Measurements from ENCODE around the gene PPM1M. TPM values are rescaled to one million over a fixed set of nuclear protein-coding genes. Genes with fewer than 3 reads are reported as not detected.

Gene PPM1M
- total and polyA plus RNA-seq, 2 experiments from 2014 or later, result 2.2 to 4.0 TPM

DNA sequence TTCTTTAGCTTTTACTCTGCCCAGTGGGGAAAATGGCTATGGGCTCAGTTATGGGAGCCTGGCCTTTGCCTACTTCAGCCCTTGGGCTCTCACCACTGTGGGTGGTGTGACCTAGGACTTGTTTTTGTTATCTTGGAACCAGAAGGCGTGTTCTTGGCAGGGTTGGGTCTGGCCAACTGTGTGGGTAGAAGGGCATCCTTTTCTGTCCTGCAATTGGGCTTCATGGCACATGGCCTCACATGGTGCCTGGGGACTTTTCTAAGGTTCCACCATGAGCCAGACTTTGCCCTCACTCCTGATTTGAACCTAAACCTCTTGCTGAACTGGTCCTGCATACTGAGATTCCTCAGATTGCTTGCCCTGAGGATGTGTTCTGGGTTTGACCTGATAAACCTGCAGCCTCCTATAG is 43.8 kb downstream of the PPM1M start:
- H3K4me3 Mint-ChIP-seq, result peak overlapping the region; percentile 99; the same call in 2 of the 3 replicates
- no peaks in the 10 kb centered on the region for H4K20me1 ChIP-seq (replicated peaks; ENCODE audit: insufficient read depth)
- H2AFZ ChIP-seq, result no peak overlapping the region
- H3K9me3 Mint-ChIP-seq, result no peaks in the 10 kb centered on the region
- TF ChIP-seq JUNB (IDR thresholded peaks at IDR 0.05; ENCODE audit: unreplicated experiment), result no peak
- ATAC-seq, result no peak
- H3K27me3 ChIP-seq (ENCODE audit: insufficient read depth), result no peaks in the 10 kb centered on the region
- H3K36me3 Mint-ChIP-seq (ENCODE audit: low read depth), result no peaks in the 10 kb centered on the region; the same call in 2 of the 3 replicates
- H3F3A ChIP-seq (replicated peaks; ENCODE audit: low read depth), result peaks cover 9% of the 10 kb centered on the region
- H3K27me3 Mint-ChIP-seq (ENCODE audit: insufficient read depth, low read depth, poor library complexity), result peaks cover 7% of the 10 kb centered on the region
- H3K4me3 ChIP-seq, result no peak overlapping the region
- H3K27ac Mint-ChIP-seq, result no peak overlapping the region
- no peaks in the 10 kb centered on the region for H3K9me2 ChIP-seq (ENCODE audit: insufficient read depth)
- no peak overlapping the region for H3K4me2 ChIP-seq
- H3K36me3 ChIP-seq (ENCODE audit: insufficient read depth), result no peaks in the 10 kb centered on the region
- no peak for DNase-seq (ENCODE audit: low spot score)
- H3K79me2 ChIP-seq (replicated peaks; ENCODE audit: insufficient read depth), result peaks cover 7% of the 10 kb centered on the region; the same call in 1 of the 2 replicates
- H3K4me1 ChIP-seq (ENCODE audit: insufficient read depth), result peaks cover 13% of the 10 kb centered on the region; the same call in 1 of the 2 replicates
- no peak overlapping the region for H3K27ac ChIP-seq (ENCODE audit: low read depth)
- peaks cover 9% of the 10 kb centered on the region for H3K4me1 Mint-ChIP-seq

DNA sequence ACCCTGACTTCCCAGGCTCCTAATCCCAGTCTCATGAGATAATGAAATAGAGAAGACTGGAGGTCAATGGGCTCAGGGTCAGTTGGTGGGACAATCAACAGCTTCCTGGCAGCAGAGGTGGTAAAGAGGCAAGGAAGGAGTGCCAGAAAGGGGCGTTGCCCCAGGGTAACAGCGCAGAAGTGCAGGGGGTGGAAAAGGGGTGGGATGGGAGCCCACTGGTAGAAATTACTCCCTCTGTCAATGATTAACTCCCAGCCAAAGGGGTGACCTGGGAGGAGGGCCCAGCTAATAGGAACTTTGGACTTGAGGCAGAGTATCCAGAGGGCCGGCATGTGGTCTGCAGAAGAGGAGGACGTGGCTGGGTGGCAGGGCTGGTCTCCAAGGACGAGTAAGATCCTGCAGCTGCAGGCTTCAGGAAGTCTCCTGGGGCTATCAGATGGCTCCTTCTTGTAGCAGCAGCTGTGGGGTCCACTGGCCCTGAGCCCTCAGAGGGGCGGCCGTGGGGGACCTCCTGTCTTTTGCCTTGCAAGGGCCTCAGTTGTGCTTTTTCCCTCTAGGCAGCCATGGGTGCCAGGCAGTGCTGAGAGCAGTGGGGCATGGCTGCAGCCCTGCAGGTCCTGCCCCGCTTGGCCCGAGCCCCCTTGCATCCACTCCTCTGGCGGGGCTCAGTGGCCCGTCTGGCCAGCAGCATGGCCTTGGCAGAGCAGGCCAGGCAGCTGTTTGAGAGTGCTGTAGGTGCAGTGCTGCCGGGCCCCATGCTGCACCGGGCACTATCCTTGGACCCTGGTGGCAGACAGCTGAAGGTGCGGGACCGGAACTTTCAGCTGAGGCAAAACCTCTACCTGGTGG is 44.4 kb downstream of the PPM1M start:
- Histone ChIP-seq H3K4me2 (no peak overlapping the region), H3K36me3 (ENCODE audit: insufficient read depth) (no peaks in the 10 kb centered on the region), H3K27ac (ENCODE audit: low read depth) (no peak overlapping the region), H4K20me1 (replicated peaks; ENCODE audit: insufficient read depth) (no peaks in the 10 kb centered on the region), H3K79me2 (replicated peaks; ENCODE audit: insufficient read depth) (peaks cover 7% of the 10 kb centered on the region; the same call in 1 of the 2 replicates), H3K27me3 (ENCODE audit: insufficient read depth) (no peaks in the 10 kb centered on the region), H3K4me1 (ENCODE audit: insufficient read depth) (peaks cover 13% of the 10 kb centered on the region; the same call in 1 of the 2 replicates), H3F3A (replicated peaks; ENCODE audit: low read depth) (peaks cover 9% of the 10 kb centered on the region), H3K4me3 (no peak overlapping the region), H3K9me2 (ENCODE audit: insufficient read depth) (no peaks in the 10 kb centered on the region), H2AFZ (no peak overlapping the region)
- Mint-ChIP-seq H3K9me3 (no peaks in the 10 kb centered on the region), H3K4me1 (peaks cover 9% of the 10 kb centered on the region), H3K27me3 (ENCODE audit: insufficient read depth, low read depth, poor library complexity) (peaks cover 7% of the 10 kb centered on the region), H3K4me3 (no peak overlapping the region), H3K27ac (no peak overlapping the region), H3K36me3 (ENCODE audit: low read depth) (no peaks in the 10 kb centered on the region; the same call in 2 of the 3 replicates)
- ATAC-seq (peak; percentile 10), DNase-seq (ENCODE audit: low spot score) (peak; percentile 50)
- TF ChIP-seq, protein P1, sequence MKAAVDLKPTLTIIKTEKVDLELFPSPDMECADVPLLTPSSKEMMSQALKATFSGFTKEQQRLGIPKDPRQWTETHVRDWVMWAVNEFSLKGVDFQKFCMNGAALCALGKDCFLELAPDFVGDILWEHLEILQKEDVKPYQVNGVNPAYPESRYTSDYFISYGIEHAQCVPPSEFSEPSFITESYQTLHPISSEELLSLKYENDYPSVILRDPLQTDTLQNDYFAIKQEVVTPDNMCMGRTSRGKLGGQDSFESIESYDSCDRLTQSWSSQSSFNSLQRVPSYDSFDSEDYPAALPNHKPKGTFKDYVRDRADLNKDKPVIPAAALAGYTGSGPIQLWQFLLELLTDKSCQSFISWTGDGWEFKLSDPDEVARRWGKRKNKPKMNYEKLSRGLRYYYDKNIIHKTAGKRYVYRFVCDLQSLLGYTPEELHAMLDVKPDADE (IDR thresholded peaks at IDR 0.05), result no peak
- TF ChIP-seq CREB1 (CRISPR knock-in tag; IDR thresholded peaks at IDR 0.05; ENCODE audit: low read depth) (no peak), POLR2AphosphoS5 (IDR thresholded peaks at IDR 0.05; ENCODE audit: low read depth) (no peak), ZNF331 (CRISPR knock-in tag; IDR thresholded peaks at IDR 0.05; ENCODE audit: low read depth) (no peak), EZH2phosphoT487 (IDR thresholded peaks at IDR 0.05; ENCODE audit: unreplicated experiment) (no peak), STAT1 (IDR thresholded peaks at IDR 0.05; ENCODE audit: unreplicated experiment) (no peak), NANOG (IDR thresholded peaks at IDR 0.05; ENCODE audit: borderline replicate concordance) (no peak)
- TF ChIP-seq, protein P2, sequence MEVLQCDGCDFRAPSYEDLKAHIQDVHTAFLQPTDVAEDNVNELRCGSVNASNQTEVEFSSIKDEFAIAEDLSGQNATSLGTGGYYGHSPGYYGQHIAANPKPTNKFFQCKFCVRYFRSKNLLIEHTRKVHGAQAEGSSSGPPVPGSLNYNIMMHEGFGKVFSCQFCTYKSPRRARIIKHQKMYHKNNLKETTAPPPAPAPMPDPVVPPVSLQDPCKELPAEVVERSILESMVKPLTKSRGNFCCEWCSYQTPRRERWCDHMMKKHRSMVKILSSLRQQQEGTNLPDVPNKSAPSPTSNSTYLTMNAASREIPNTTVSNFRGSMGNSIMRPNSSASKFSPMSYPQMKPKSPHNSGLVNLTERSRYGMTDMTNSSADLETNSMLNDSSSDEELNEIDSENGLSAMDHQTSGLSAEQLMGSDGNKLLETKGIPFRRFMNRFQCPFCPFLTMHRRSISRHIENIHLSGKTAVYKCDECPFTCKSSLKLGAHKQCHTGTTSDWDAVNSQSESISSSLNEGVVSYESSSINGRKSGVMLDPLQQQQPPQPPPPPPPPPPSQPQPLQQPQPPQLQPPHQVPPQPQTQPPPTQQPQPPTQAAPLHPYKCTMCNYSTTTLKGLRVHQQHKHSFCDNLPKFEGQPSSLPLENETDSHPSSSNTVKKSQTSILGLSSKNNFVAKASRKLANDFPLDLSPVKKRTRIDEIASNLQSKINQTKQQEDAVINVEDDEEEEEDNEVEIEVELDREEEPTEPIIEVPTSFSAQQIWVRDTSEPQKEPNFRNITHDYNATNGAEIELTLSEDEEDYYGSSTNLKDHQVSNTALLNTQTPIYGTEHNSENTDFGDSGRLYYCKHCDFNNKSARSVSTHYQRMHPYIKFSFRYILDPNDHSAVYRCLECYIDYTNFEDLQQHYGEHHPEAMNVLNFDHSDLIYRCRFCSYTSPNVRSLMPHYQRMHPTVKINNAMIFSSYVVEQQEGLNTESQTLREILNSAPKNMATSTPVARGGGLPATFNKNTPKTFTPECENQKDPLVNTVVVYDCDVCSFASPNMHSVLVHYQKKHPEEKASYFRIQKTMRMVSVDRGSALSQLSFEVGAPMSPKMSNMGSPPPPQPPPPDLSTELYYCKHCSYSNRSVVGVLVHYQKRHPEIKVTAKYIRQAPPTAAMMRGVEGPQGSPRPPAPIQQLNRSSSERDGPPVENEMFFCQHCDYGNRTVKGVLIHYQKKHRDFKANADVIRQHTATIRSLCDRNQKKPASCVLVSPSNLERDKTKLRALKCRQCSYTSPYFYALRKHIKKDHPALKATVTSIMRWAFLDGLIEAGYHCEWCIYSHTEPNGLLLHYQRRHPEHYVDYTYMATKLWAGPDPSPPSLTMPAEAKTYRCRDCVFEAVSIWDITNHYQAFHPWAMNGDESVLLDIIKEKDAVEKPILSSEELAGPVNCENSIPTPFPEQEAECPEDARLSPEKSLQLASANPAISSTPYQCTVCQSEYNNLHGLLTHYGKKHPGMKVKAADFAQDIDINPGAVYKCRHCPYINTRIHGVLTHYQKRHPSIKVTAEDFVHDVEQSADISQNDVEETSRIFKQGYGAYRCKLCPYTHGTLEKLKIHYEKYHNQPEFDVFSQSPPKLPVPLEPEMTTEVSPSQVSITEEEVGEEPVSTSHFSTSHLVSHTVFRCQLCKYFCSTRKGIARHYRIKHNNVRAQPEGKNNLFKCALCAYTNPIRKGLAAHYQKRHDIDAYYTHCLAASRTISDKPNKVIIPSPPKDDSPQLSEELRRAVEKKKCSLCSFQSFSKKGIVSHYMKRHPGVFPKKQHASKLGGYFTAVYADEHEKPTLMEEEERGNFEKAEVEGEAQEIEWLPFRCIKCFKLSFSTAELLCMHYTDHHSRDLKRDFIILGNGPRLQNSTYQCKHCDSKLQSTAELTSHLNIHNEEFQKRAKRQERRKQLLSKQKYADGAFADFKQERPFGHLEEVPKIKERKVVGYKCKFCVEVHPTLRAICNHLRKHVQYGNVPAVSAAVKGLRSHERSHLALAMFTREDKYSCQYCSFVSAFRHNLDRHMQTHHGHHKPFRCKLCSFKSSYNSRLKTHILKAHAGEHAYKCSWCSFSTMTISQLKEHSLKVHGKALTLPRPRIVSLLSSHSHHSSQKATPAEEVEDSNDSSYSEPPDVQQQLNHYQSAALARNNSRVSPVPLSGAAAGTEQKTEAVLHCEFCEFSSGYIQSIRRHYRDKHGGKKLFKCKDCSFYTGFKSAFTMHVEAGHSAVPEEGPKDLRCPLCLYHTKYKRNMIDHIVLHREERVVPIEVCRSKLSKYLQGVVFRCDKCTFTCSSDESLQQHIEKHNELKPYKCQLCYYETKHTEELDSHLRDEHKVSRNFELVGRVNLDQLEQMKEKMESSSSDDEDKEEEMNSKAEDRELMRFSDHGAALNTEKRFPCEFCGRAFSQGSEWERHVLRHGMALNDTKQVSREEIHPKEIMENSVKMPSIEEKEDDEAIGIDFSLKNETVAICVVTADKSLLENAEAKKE (CRISPR knock-in tag; IDR thresholded peaks at IDR 0.05), result no peak
- TF ChIP-seq, protein P3, sequence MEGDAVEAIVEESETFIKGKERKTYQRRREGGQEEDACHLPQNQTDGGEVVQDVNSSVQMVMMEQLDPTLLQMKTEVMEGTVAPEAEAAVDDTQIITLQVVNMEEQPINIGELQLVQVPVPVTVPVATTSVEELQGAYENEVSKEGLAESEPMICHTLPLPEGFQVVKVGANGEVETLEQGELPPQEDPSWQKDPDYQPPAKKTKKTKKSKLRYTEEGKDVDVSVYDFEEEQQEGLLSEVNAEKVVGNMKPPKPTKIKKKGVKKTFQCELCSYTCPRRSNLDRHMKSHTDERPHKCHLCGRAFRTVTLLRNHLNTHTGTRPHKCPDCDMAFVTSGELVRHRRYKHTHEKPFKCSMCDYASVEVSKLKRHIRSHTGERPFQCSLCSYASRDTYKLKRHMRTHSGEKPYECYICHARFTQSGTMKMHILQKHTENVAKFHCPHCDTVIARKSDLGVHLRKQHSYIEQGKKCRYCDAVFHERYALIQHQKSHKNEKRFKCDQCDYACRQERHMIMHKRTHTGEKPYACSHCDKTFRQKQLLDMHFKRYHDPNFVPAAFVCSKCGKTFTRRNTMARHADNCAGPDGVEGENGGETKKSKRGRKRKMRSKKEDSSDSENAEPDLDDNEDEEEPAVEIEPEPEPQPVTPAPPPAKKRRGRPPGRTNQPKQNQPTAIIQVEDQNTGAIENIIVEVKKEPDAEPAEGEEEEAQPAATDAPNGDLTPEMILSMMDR (conservative IDR thresholded peaks at IDR 0.05; ENCODE audit: low read depth in 2 of 2), result no peak

Measured in GM23338 (cell line).